ENCODE data around the gene NBEAL2. TPM values are rescaled to one million over a fixed set of nuclear protein-coding genes. Genes with fewer than 3 reads are reported as not detected.
A peak's percentile ranks its signal among the peaks of the same experiment; 100 is the strongest.

Gene NBEAL2
- total and polyA plus RNA-seq, 2 of the 4 experiments (the other 2 are of a cell fraction): 2.2 to 12.5 TPM

DNA sequence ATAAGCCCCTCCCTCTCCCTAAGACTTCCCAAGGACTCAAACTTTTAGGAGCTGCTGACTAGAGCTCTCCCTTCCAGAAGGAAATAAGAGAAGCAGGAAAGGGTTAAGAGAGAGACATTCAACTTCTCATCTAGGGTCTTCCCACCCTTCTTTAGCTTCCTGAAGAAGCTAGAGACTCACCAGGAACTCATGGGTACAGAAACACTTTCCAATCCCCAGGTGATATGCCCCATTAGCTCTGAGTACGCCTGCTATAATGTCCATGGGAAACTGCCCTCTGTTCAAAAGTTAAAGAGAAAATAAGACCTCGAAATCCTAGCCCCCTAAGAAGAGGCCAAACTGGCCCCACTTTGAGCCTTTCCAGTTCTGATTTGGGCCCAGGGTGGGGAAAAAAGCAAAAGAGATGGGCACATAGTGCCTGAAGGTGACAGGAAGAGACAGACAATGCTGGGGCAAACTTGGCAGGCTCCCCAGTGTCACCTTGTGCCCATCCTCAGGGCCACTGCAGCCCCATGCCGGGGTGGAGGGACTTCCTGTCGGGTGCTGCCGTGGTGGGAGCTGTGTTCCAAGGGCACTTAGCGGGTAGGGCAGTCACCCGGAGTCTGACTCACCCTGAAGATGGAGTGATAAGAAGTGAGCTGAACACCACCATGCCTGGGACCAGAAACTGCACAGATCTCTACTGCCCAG is 32.5 kb upstream of the NBEAL2 start:
- H4K91ac ChIP-seq (ENCODE audit: insufficient read depth, low read depth, low read length): no peak overlapping the region
- WGBS, 2 experiments (ENCODE audit: extremely low coverage in 2 of 2, insufficient read length in 1 of 2): 77% methylated on average over 5 of the region's 7 CpGs; no CpG with 5 or more reads in 1 of the 2 experiments
- H3K56ac ChIP-seq (ENCODE audit: extremely low read depth, insufficient read depth, low read length): no peak overlapping the region
- H3K27ac ChIP-seq (ENCODE audit: insufficient read depth, low read length): no peak overlapping the region
- H3K23ac ChIP-seq (ENCODE audit: low read depth, low read length): no peak overlapping the region
- no peak overlapping the region for H2AFZ ChIP-seq (replicated peaks; ENCODE audit: low read length, poor library complexity)
- H3K4me1 ChIP-seq (ENCODE audit: control insufficient read depth, insufficient read depth, low read length): peaks cover 13% of the 10 kb centered on the region
- no peak overlapping the region for H3K14ac ChIP-seq (replicated peaks; ENCODE audit: low read depth, low read length)
- H3K4me2 ChIP-seq (ENCODE audit: low read depth, low read length): no peak overlapping the region
- POLR2A ChIA-PET (ENCODE audit: unreplicated experiment): no interaction called here
- DNase-seq (peak; percentile 31), ATAC-seq (ENCODE audit: low read depth) (no peak)
- H2AK9ac ChIP-seq (replicated peaks; ENCODE audit: low read depth, low read length, poor library complexity): no peak overlapping the region
- peaks cover 93% of the 10 kb centered on the region for H4K20me1 ChIP-seq (ENCODE audit: insufficient read depth, low read length)
- no peak overlapping the region for H3K9ac ChIP-seq (ENCODE audit: low read depth, low read length)
- no peak overlapping the region for H2BK20ac ChIP-seq (ENCODE audit: low read depth, low read length)
- H2AK5ac ChIP-seq (ENCODE audit: low read depth, low read length): no peak overlapping the region
- no peak overlapping the region for H3K4me3 ChIP-seq (ENCODE audit: insufficient read depth, low read depth, low read length)
- no peak overlapping the region for H4K5ac ChIP-seq (ENCODE audit: low read depth, low read length)
- TF ChIP-seq MAFK (IDR thresholded peaks at IDR 0.05; ENCODE audit: low read depth, low read length) (no peak), RFX5 (IDR thresholded peaks at IDR 0.05; ENCODE audit: low read depth, low read length) (no peak), NFE2L2 (IDR thresholded peaks at IDR 0.05; ENCODE audit: low read depth, low read length) (no peak), CHD1 (IDR thresholded peaks at IDR 0.05; ENCODE audit: low read depth, low read length) (no peak), MXI1 (IDR thresholded peaks at IDR 0.05; ENCODE audit: borderline replicate concordance, low read depth, low read length) (no peak), BHLHE40 (IDR thresholded peaks at IDR 0.05; ENCODE audit: low read depth, low read length) (no peak), RCOR1 (IDR thresholded peaks at IDR 0.05; ENCODE audit: insufficient replicate concordance, low read length) (no peak), USF2 (IDR thresholded peaks at IDR 0.05; ENCODE audit: low read depth, low read length) (no peak), POLR2A (IDR thresholded peaks at IDR 0.05; ENCODE audit: low read depth, low read length) (no peak)
- TF ChIP-seq, protein P1, sequence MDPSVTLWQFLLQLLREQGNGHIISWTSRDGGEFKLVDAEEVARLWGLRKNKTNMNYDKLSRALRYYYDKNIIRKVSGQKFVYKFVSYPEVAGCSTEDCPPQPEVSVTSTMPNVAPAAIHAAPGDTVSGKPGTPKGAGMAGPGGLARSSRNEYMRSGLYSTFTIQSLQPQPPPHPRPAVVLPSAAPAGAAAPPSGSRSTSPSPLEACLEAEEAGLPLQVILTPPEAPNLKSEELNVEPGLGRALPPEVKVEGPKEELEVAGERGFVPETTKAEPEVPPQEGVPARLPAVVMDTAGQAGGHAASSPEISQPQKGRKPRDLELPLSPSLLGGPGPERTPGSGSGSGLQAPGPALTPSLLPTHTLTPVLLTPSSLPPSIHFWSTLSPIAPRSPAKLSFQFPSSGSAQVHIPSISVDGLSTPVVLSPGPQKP (IDR thresholded peaks at IDR 0.05; ENCODE audit: borderline replicate concordance, low read depth, low read length): no peak
- TF ChIP-seq, protein P2, sequence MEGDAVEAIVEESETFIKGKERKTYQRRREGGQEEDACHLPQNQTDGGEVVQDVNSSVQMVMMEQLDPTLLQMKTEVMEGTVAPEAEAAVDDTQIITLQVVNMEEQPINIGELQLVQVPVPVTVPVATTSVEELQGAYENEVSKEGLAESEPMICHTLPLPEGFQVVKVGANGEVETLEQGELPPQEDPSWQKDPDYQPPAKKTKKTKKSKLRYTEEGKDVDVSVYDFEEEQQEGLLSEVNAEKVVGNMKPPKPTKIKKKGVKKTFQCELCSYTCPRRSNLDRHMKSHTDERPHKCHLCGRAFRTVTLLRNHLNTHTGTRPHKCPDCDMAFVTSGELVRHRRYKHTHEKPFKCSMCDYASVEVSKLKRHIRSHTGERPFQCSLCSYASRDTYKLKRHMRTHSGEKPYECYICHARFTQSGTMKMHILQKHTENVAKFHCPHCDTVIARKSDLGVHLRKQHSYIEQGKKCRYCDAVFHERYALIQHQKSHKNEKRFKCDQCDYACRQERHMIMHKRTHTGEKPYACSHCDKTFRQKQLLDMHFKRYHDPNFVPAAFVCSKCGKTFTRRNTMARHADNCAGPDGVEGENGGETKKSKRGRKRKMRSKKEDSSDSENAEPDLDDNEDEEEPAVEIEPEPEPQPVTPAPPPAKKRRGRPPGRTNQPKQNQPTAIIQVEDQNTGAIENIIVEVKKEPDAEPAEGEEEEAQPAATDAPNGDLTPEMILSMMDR (conservative IDR thresholded peaks at IDR 0.05; ENCODE audit: low read depth, low read length): no peak
- intact Hi-C loops (cut with micrococcal nuclease) (no loop called here), dilution Hi-C loops (cut with HindIII; ENCODE audit: low sequenced_read_pairs, unreplicated experiment) (no loop called here), in situ Hi-C loops (cut with MboI; ENCODE audit: low sequenced_read_pairs) (no loop called here)
- H2BK120ac ChIP-seq (ENCODE audit: low read depth, low read length): no peak overlapping the region
- CTCF ChIA-PET: interaction anchor here (1.5 kb wide), 1 partner anchor 11 kb away, joined by 4 read pairs; no protein-coding TSS in a partner anchor
- H3K9me1 ChIP-seq (ENCODE audit: insufficient read depth, low read length): peaks cover 44% of the 10 kb centered on the region
- H3K4ac ChIP-seq (ENCODE audit: low read depth, low read length): no peak overlapping the region
- BruUV-seq (replicated peaks): no TSS peak
- no peaks in the 10 kb centered on the region for H3K27me3 ChIP-seq (ENCODE audit: control insufficient read depth, insufficient read depth, low read length)
- H2BK15ac ChIP-seq (ENCODE audit: low read depth, low read length): no peak overlapping the region
- H2BK5ac ChIP-seq (ENCODE audit: low read depth, low read length, poor library complexity, severe bottlenecking): no peak overlapping the region
- H3K36me3 ChIP-seq (ENCODE audit: control insufficient read depth, insufficient read depth, low read length): peaks cover 14% of the 10 kb centered on the region; the same call in 1 of the 2 replicates
- peaks cover 63 to 94% of the 10 kb centered on the region in 2 experiments for H3K79me1 ChIP-seq (ENCODE audit: low read depth in 1 of 2, low read length in 2 of 2)
- H3K18ac ChIP-seq (ENCODE audit: low read depth, low read length): no peak overlapping the region
- no peaks in the 10 kb centered on the region for H3K9me3 ChIP-seq (ENCODE audit: control insufficient read depth, insufficient read depth, low read length)
- no peak overlapping the region for H4K8ac ChIP-seq (ENCODE audit: low read depth in 2 of 2, low read length in 2 of 2)
